Measurements from ENCODE around the gene TARS1.

TARS1 gene

DNA sequence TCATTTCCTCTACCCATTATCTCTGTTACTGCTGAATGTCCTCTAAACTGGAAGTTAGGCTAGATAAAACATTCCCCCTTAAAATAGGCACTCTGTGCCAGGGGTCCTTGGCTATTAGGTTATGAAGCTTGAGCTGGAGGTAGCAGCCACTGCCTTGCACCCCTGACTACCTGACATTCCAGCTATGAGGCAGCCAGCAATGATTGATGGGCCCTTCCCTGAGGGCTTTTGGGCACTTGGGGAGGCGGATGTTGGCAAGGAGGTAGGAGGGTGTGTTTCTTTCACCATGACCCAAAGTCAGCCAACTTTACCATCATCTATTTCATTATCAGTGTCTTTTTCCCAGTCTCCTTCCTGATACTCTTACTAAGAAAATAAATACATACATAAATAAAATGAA, 17.1 kb downstream of the TARS1 start (continued):
- TF ChIP-seq, protein P1, sequence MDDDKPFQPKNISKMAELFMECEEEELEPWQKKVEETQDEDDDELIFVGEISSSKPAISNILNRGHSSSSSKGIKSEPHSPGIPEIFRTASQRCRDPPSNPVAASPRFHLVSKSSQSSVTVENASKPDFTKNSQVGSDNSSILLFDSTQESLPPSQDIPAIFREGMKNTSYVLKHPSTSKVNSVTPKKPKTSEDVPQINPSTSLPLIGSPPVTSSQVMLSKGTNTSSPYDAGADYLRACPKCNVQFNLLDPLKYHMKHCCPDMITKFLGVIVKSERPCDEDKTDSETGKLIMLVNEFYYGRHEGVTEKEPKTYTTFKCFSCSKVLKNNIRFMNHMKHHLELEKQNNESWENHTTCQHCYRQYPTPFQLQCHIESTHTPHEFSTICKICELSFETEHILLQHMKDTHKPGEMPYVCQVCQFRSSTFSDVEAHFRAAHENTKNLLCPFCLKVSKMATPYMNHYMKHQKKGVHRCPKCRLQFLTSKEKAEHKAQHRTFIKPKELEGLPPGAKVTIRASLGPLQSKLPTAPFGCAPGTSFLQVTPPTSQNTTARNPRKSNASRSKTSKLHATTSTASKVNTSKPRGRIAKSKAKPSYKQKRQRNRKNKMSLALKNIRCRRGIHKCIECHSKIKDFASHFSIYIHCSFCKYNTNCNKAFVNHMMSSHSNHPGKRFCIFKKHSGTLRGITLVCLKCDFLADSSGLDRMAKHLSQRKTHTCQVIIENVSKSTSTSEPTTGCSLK (tag by site-specific recombination; IDR thresholded peaks at IDR 0.05), result no peak

DNA sequence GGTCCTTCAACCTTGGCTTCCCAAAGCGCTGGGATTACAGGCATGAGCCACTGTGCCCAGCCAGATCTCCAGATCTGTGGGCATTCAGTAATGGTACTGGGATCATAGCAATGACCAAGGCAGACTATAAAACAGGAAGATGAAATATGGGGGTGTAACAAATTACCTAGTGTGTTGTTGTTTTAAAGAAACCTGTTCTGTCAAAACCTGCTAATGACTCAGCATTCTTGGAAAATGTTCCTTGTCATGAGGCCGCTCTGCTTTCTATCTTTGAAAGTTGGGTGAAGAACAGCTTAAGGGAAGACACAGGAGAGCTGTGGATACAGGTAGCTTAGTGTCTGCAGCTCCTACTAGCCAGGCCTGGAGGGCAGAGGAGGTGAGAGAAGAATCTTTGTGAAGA, 19.4 kb downstream of the TARS1 start:
- CTCF ChIA-PET, result interaction anchor here (1.2 kb wide), 1 partner anchor 24 kb away, joined by 6 read pairs; no protein-coding TSS in a partner anchor
- no peak overlapping the region for H3K27ac ChIP-seq (ENCODE audit: extremely low read depth, low read depth, low read length)
- H3K9me3 ChIP-seq (ENCODE audit: control insufficient read depth, insufficient read depth, low read depth, low read length), result no peaks in the 10 kb centered on the region
- H3K4me3 ChIP-seq (ENCODE audit: low read depth, low read length), result no peak overlapping the region
- TF ChIP-seq ZBTB20 (tag by site-specific recombination; IDR thresholded peaks at IDR 0.05) (no peak), ZSCAN4 (tag by site-specific recombination; IDR thresholded peaks at IDR 0.05) (no peak), ZNF624 (tag by site-specific recombination; IDR thresholded peaks at IDR 0.05) (no peak), MEIS1 (CRISPR knock-in tag; IDR thresholded peaks at IDR 0.05; ENCODE audit: borderline replicate concordance) (no peak), ZNF660 (tag by site-specific recombination; IDR thresholded peaks at IDR 0.05) (no peak), ZNF521 (tag by site-specific recombination; IDR thresholded peaks at IDR 0.05) (no peak), ZFP3 (tag by site-specific recombination; IDR thresholded peaks at IDR 0.05; ENCODE audit: low read depth) (no peak), SP3 (tag by site-specific recombination; IDR thresholded peaks at IDR 0.05) (no peak), HOXD13 (CRISPR knock-in tag; IDR thresholded peaks at IDR 0.05; ENCODE audit: borderline replicate concordance) (no peak), ZNF843 (tag by site-specific recombination; IDR thresholded peaks at IDR 0.05) (no peak), ZNF174 (tag by site-specific recombination; IDR thresholded peaks at IDR 0.05) (no peak)
- TF ChIP-seq, protein P2, sequence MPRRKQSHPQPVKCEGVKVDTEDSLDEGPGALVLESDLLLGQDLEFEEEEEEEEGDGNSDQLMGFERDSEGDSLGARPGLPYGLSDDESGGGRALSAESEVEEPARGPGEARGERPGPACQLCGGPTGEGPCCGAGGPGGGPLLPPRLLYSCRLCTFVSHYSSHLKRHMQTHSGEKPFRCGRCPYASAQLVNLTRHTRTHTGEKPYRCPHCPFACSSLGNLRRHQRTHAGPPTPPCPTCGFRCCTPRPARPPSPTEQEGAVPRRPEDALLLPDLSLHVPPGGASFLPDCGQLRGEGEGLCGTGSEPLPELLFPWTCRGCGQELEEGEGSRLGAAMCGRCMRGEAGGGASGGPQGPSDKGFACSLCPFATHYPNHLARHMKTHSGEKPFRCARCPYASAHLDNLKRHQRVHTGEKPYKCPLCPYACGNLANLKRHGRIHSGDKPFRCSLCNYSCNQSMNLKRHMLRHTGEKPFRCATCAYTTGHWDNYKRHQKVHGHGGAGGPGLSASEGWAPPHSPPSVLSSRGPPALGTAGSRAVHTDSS (tag by site-specific recombination; IDR thresholded peaks at IDR 0.05), result no peak
- TF ChIP-seq, protein P3, sequence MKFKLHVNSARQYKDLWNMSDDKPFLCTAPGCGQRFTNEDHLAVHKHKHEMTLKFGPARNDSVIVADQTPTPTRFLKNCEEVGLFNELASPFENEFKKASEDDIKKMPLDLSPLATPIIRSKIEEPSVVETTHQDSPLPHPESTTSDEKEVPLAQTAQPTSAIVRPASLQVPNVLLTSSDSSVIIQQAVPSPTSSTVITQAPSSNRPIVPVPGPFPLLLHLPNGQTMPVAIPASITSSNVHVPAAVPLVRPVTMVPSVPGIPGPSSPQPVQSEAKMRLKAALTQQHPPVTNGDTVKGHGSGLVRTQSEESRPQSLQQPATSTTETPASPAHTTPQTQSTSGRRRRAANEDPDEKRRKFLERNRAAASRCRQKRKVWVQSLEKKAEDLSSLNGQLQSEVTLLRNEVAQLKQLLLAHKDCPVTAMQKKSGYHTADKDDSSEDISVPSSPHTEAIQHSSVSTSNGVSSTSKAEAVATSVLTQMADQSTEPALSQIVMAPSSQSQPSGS (tag by site-specific recombination; IDR thresholded peaks at IDR 0.05; ENCODE audit: low read depth), result no peak
- no peaks in the 10 kb centered on the region for H3K4me1 ChIP-seq (ENCODE audit: control insufficient read depth, insufficient read depth, low read length)
- peaks cover 97 to 98% of the 10 kb centered on the region in 2 experiments for H3K36me3 ChIP-seq (ENCODE audit: control insufficient read depth in 2 of 2, insufficient read depth in 1 of 2, low read length in 2 of 2)
- POLR2A ChIA-PET, result no interaction called here

- CTCF ChIA-PET, result no interaction called here
- POLR2A ChIA-PET, result no interaction called here
- no peak for TF ChIP-seq ZNF175 (tag by site-specific recombination; IDR thresholded peaks at IDR 0.05)
- no peak for TF ChIP-seq ZNF426 (tag by site-specific recombination; IDR thresholded peaks at IDR 0.05)
- no peak for TF ChIP-seq ZNF37A (tag by site-specific recombination; IDR thresholded peaks at IDR 0.05)
- TF ChIP-seq SCRT1 (tag by site-specific recombination; IDR thresholded peaks at IDR 0.05; ENCODE audit: borderline replicate concordance), result no peak
- no peak for TF ChIP-seq YY1 (tag by site-specific recombination; IDR thresholded peaks at IDR 0.05)
- TF ChIP-seq, protein P4, sequence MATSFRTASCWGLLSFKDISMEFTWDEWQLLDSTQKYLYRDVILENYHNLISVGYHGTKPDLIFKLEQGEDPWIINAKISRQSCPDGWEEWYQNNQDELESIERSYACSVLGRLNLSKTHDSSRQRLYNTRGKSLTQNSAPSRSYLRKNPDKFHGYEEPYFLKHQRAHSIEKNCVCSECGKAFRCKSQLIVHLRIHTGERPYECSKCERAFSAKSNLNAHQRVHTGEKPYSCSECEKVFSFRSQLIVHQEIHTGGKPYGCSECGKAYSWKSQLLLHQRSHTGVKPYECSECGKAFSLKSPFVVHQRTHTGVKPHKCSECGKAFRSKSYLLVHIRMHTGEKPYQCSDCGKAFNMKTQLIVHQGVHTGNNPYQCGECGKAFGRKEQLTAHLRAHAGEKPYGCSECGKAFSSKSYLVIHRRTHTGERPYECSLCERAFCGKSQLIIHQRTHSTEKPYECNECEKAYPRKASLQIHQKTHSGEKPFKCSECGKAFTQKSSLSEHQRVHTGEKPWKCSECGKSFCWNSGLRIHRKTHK (tag by site-specific recombination; IDR thresholded peaks at IDR 0.05), result no peak
- no peak for TF ChIP-seq SP3 (tag by site-specific recombination; IDR thresholded peaks at IDR 0.05)
- TF ChIP-seq ZSCAN4 (tag by site-specific recombination; IDR thresholded peaks at IDR 0.05), result no peak
- TF ChIP-seq, protein P5, sequence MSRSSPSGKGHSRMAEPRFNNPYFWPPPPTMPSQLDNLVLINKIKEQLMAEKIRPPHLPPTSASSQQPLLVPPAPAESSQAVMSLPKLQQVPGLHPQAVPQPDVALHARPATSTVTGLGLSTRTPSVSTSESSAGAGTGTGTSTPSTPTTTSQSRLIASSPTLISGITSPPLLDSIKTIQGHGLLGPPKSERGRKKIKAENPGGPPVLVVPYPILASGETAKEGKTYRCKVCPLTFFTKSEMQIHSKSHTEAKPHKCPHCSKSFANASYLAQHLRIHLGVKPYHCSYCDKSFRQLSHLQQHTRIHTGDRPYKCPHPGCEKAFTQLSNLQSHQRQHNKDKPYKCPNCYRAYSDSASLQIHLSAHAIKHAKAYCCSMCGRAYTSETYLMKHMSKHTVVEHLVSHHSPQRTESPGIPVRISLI (tag by site-specific recombination; IDR thresholded peaks at IDR 0.05), result no peak
- TF ChIP-seq KLF9 (tag by site-specific recombination; IDR thresholded peaks at IDR 0.05; ENCODE audit: low read depth), result no peak
- TF ChIP-seq ZFP37 (tag by site-specific recombination; IDR thresholded peaks at IDR 0.05), result no peak
- TF ChIP-seq ZNF324 (tag by site-specific recombination; IDR thresholded peaks at IDR 0.05), result no peak
These were observed 21.7 kb downstream of the TARS1 start for GRCh38 chr5:33462456-33462855.

More at GRCh38 chr5:33462456-33462855, 21.7 kb downstream of the TARS1 start:
- Histone ChIP-seq H3K4me3 (ENCODE audit: low read depth, low read length) (no peak overlapping the region), H3K4me1 (ENCODE audit: control insufficient read depth, insufficient read depth, low read length) (no peaks in the 10 kb centered on the region), H3K36me3 (ENCODE audit: control insufficient read depth in 2 of 2, insufficient read depth in 1 of 2, low read length in 2 of 2) (peaks cover 96 to 97% of the 10 kb centered on the region in 2 experiments), H3K9me3 (ENCODE audit: control insufficient read depth, insufficient read depth, low read depth, low read length) (no peaks in the 10 kb centered on the region), H3K27ac (ENCODE audit: extremely low read depth, low read depth, low read length) (no peak overlapping the region)
